CD4-positive, alpha-beta T cell (primary cell): Measurements from ENCODE around the gene IFI27. TPM values are rescaled to one million over a fixed set of nuclear protein-coding genes. Genes with fewer than 3 reads are reported as not detected.

ENCODE experiments used
- ATAC-seq: fragments of 200-7000 bp; cut with Tn5 transposase; one replicate; pipeline ENCODE4 v1.10.0; 2022; ENCODE audit warnings: mild to moderate bottlenecking; ENCODE audit not compliant: poor library complexity
- CTCF ChIA-PET: fragments of 350-600 bp; sonication (Branson Sonifier 250); formaldehyde crosslinking; loops from one replicate; lab custom pipeline; 2021; ENCODE audit warnings: antibody characterized with exemption, inconsistent platforms; lab: Charles Lee
- POLR2A ChIA-PET: fragments of 350-600 bp; sonication (Branson Sonifier 250); formaldehyde crosslinking; loops from one replicate; lab custom pipeline; 2021; ENCODE audit warnings: antibody characterized with exemption, inconsistent platforms; lab: Charles Lee
- DNase-seq, 14 experiments: peaks; one replicate each; pipeline ENCODE4 v3.0.0-alpha.2; 2013 to 2020; ENCODE audit warnings: mixed read lengths in 2 of 14
- H3K27ac ChIP-seq, 2 donors: one replicate each; pipeline versions ENCODE4 v1.5.1 to v1.7.0; 2013; ENCODE audit warnings: low read length in 2 of 2, low read depth in 1 of 2, mild to moderate bottlenecking in 1 of 2
- H3K27me3 ChIP-seq, 2 experiments: 1 replicate in 1 of 2; 2 replicates in 1 of 2; pipeline versions ENCODE4 v1.6.1 to v1.7.0; 2013; ENCODE audit warnings: low read length in 2 of 2, control low read depth in 1 of 2, mild to moderate bottlenecking in 1 of 2, moderate library complexity in 1 of 2; ENCODE audit not compliant: insufficient read depth in 2 of 2, control insufficient read depth in 1 of 2
- H3K36me3 ChIP-seq: one replicate; pipeline ENCODE4 v1.6.1; 2013; ENCODE audit warnings: low read length, control low read depth; ENCODE audit not compliant: insufficient read depth
- H3K4me1 ChIP-seq: one replicate; pipeline ENCODE4 v1.6.1; 2013; ENCODE audit warnings: low read length, control low read depth; ENCODE audit not compliant: insufficient read depth
- H3K4me3 ChIP-seq: one replicate; pipeline ENCODE4 v1.5.1; 2013; ENCODE audit warnings: mild to moderate bottlenecking, low read length, moderate library complexity
- H3K9me3 ChIP-seq, 2 experiments: 1 replicate in 1 of 2; 2 replicates in 1 of 2; pipeline versions ENCODE4 v1.6.1 to v1.7.0; 2013; ENCODE audit warnings: low read length in 2 of 2, mild to moderate bottlenecking in 2 of 2, control low read depth in 1 of 2, moderate library complexity in 1 of 2; ENCODE audit not compliant: control insufficient read depth in 1 of 2, insufficient read depth in 1 of 2
- H3K27ac Mint-ChIP-seq: one replicate; pipeline ENCODE4 v1.8.0; 2020; ENCODE audit warnings: mixed read lengths
- H3K27me3 Mint-ChIP-seq: one replicate; pipeline ENCODE4 v1.8.0; 2021; ENCODE audit warnings: mixed read lengths
- H3K36me3 Mint-ChIP-seq: one replicate; pipeline ENCODE4 v1.8.0; 2021; ENCODE audit warnings: low read depth, mixed read lengths
- H3K4me1 Mint-ChIP-seq: one replicate; pipeline ENCODE4 v1.8.0; 2021; ENCODE audit warnings: low read depth, mixed read lengths
- H3K4me3 Mint-ChIP-seq: one replicate; pipeline ENCODE4 v1.8.0; 2020; ENCODE audit warnings: mild to moderate bottlenecking, mixed read lengths
- H3K9me3 Mint-ChIP-seq: one replicate; pipeline ENCODE4 v1.8.0; 2020; ENCODE audit warnings: mixed read lengths
- CTCF ChIP-seq: fragments of 200-600 bp; IDR thresholded peaks from one replicate; pipeline ENCODE4 v1.8.0; 2022; ENCODE audit warnings: antibody characterized with exemption, mild to moderate bottlenecking
- intact Hi-C, 2 experiments: fragments of 100-400 bp; cut with DNase I in 1 of 2; cut with micrococcal nuclease in 1 of 2; formaldehyde crosslinking; loops; one replicate each; pipeline versions ENCODE4 v1.15.1 to v1.9.0; 2023 to 2025; cut with DNase I, micrococcal nuclease
- total RNA-seq, 174 experiments: library from RNA in 2 of 174; stranded (reverse) in 2 of 174; gene quantifications; one replicate each; pipeline ENCODE4 v1.2.3 and lab custom pipeline; 2021 to 2026

Gene IFI27
- total RNA-seq, 2 experiments from 2014 or later, result 1.7 to 2.2 TPM

- Histone ChIP-seq H3K9me3 (peaks cover 12 to 13% of the 10 kb centered on the region in 2 experiments), H3K27ac (no peak overlapping the region), H3K4me1 (peaks cover 13% of the 10 kb centered on the region), H3K27me3 (no peaks in the 10 kb centered on the region), H3K4me3 (no peak overlapping the region), H3K36me3 (no peaks in the 10 kb centered on the region)
- Mint-ChIP-seq H3K27me3 (peaks cover 7% of the 10 kb centered on the region), H3K27ac (no peak overlapping the region), H3K4me1 (peaks cover 13% of the 10 kb centered on the region), H3K4me3 (no peak overlapping the region), H3K36me3 (peaks cover 11% of the 10 kb centered on the region), H3K9me3 (peaks cover 9% of the 10 kb centered on the region)
- no peak for TF ChIP-seq CTCF
- CTCF ChIA-PET, result no interaction called here
- intact Hi-C loops, result no loop called here
- peak in 1 of 14 experiments; percentile 11 for DNase-seq
- ATAC-seq, result no peak
- POLR2A ChIA-PET, result interaction anchor here (0.6 to 2.3 kb wide), 2 partner anchors 43 to 45 kb away, joined by 3 to 6 read pairs; partner anchors contain the start of genes DDX24 and IFI27L1
Observed at GRCh38 chr14:94124582-94125377, 14.2 kb downstream of the IFI27 start.

GRCh38 chr14:94125659-94126418, 15.3 kb downstream of the IFI27 start:
- Mint-ChIP-seq H3K4me3 (no peak overlapping the region), H3K36me3 (peaks cover 9% of the 10 kb centered on the region), H3K9me3 (peaks cover 5% of the 10 kb centered on the region), H3K27ac (no peak overlapping the region), H3K4me1 (peaks cover 20% of the 10 kb centered on the region), H3K27me3 (peaks cover 2% of the 10 kb centered on the region)
- ChIA-PET CTCF (no interaction called here), POLR2A (interaction anchor here (2.3 kb wide), 1 partner anchor 44 kb away, joined by 6 read pairs; the partner anchor contains the start of genes DDX24 and IFI27L1)
- Histone ChIP-seq H3K27me3 (no peaks in the 10 kb centered on the region), H3K4me1 (peaks cover 18% of the 10 kb centered on the region), H3K4me3 (no peak overlapping the region), H3K36me3 (no peaks in the 10 kb centered on the region), H3K9me3 (peaks cover 6 to 9% of the 10 kb centered on the region in 2 experiments), H3K27ac (no peak overlapping the region)
- ATAC-seq (no peak), DNase-seq (peak in 1 of 14 experiments; percentile 8)
- TF ChIP-seq CTCF, result no peak
- intact Hi-C loops, result no loop called here

- peaks cover 20% of the 10 kb centered on the region for H3K4me1 Mint-ChIP-seq
Observed at GRCh38 chr14:94126419-94126677, 15.8 kb downstream of the IFI27 start.

More at GRCh38 chr14:94126419-94126677, 15.8 kb downstream of the IFI27 start:
- POLR2A ChIA-PET, result no interaction called here
- ATAC-seq (no peak), DNase-seq (peak in 1 of 14 experiments; percentile 17)
- Mint-ChIP-seq H3K4me3 (no peak overlapping the region), H3K27ac (no peak overlapping the region), H3K36me3 (peaks cover 4% of the 10 kb centered on the region), H3K27me3 (no peaks in the 10 kb centered on the region), H3K9me3 (no peaks in the 10 kb centered on the region)
- no peaks in the 10 kb centered on the region for H3K36me3 ChIP-seq
- H3K9me3 ChIP-seq, result peaks cover under 1 to 8% of the 10 kb centered on the region in 2 experiments
- H3K4me3 ChIP-seq, result no peak overlapping the region
- no peak overlapping the region for H3K27ac ChIP-seq
- H3K4me1 ChIP-seq, result peaks cover 18% of the 10 kb centered on the region
- no peak for TF ChIP-seq CTCF
- no peaks in the 10 kb centered on the region for H3K27me3 ChIP-seq
- intact Hi-C loops, result no loop called here
- CTCF ChIA-PET, result no interaction called here
